ENCODE measurements around the gene RAD54L. TPM values are rescaled to one million over a fixed set of nuclear protein-coding genes. Genes with fewer than 3 reads are reported as not detected.
"Not testable (repeated sequence)": the region's sequence is repeated elsewhere in the genome, so short reads cannot be mapped to it uniquely, and the experiment has no call there.

RAD54L gene
- total RNA-seq, 1 experiment from 2014 or later = 20.6 TPM

DNA sequence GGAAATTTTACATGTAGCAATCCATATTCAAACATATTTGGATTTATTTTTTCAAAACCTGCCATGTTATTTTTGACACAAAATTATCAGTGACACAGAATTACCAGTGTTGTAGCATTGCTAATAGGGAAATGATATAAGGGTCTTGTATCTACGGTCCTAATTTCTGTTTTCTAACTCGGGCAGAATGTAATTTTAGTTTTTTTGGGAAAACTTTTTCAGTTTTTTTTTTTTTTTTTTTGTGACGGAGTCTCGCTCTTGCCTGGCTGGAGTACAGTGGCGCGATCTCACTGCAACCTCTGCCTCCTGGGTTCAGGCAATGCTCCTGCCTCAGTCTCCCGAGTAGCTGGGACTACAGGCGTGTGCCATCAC, 58.6 kb downstream of the RAD54L start:
- no peak for DNase-seq (ENCODE audit: low spot score)
- in situ Hi-C loops (cut with HindIII; ENCODE audit: low sequenced_read_pairs) = no loop called here

DNA sequence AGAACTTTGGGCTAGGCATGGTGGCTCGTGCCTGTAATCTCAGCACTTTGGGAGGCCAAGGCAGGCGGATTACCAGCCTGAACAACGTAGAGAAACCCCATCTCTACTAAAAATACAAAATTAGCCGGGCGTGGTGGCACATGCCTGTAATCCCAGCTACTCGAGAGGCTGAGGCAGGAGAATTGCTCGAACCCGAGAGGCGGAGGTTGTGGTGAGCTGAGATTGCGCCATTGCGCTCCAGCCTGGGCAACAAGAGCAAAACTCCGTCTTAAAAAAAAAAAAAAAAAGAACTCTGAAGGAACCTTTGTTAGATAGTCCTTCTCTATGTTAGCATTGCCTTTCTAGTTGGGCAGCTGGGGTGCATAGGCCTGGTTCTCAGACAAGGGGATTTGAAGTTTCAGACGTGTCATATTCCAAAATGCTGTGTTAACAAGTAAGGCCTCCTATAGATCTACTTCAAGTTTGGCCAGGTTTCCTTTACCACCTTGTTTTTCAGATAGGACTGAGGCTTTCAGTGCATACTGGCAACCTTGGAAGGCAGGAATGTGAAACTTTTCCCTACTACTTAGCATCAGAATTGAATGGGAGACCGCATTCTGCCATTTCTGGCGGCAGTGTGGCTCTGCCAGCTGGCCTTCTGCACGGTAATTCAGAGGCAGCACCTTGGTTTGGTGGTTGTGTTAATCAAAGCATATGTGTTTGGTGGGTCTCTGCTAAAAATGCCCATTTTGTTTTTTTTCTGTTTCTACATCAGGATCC, 62.0 kb downstream of the RAD54L start:
- in situ Hi-C loops (cut with HindIII; ENCODE audit: low sequenced_read_pairs) = no loop called here

DNA sequence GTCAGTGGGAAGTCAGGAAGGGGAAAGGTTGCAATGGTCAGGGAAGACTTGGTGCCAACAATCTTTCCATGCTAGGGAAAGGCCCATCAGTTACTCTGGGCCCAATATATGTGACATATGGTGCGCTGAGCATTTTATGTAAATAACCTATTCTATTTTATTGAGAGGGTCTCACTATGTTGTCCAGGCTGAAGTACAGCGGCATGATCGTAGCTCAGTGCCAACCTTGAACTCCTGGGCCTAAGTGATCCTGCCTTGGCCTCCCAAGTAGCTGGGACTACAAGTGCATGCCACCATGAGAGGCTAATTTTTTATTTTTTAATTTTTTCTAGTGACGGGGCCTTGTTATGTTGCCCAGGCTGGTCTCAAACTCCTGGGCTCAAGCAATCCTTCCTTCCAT, 62.8 kb downstream of the RAD54L start:
- in situ Hi-C loops (cut with HindIII; ENCODE audit: low sequenced_read_pairs) = no loop called here
- no peak for DNase-seq (ENCODE audit: low spot score)

More for the DNA sequence above, 62.0 kb downstream of the RAD54L start:
- no peak for DNase-seq (ENCODE audit: low spot score)

GRCh38 chr1:46315669-46316403, 68.3 kb downstream of the RAD54L start:
- no peak for DNase-seq (ENCODE audit: low spot score)
- in situ Hi-C loops (cut with HindIII; ENCODE audit: low sequenced_read_pairs) = no loop called here

- DNase-seq (ENCODE audit: low spot score) = no peak
- in situ Hi-C loops (cut with HindIII; ENCODE audit: low sequenced_read_pairs) = no loop called here
Measured at GRCh38 chr1:46317323-46317722, 69.8 kb downstream of the RAD54L start.

GRCh38 chr1:46319301-46319700, 71.7 kb downstream of the RAD54L start:
- DNase-seq (ENCODE audit: low spot score); in situ Hi-C loops (cut with HindIII; ENCODE audit: low sequenced_read_pairs): not testable (repeated sequence)

DNA sequence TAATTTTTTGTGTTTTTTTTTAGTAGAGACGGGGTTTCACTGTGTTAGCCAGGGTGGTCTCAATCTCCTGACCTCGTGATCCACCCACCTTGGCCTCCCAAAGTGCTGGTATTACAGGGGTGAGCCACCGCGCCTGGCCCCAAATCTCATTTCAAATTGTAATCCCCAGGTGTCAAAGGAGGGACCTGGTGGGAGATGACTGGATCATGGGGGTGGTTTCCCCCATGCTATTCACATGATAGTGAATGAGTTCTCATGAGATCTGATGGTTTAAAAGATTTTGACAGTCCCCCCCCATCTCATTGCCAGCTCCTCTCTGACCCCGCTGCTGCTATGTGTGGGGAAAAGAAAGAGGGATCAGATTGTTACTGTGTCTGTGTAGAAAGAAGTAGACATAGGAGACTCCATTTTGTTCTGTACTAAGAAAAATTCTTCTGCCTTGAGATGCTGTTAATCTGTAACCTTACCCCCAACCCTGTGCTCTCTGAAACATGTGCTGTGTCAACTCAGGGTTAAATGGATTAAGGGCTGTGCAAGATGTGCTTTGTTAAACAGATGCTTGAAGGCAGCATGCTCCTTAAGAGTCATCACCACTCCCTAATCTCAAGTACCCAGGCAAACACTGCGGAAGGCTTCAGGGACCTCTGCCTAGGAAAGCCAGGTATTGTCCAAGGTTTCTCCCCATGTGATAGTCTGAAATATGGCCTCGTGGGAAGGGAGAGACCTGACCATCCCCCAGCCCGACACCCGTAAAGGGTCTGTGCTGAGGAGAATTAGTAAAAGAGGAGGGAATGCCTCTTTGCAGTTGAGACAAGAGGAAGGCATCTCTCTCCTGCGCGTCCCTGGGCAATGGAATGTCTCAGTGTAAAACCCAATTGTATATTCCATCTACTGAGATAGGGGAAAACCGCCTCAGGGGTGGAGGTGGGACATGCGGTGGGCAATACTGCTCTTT, 72.7 kb downstream of the RAD54L start:
- in situ Hi-C loops (cut with HindIII; ENCODE audit: low sequenced_read_pairs); DNase-seq (ENCODE audit: low spot score): not testable (repeated sequence)

GRCh38 chr1:46322191-46322590, 74.6 kb downstream of the RAD54L start:
- in situ Hi-C loops (cut with HindIII; ENCODE audit: low sequenced_read_pairs); DNase-seq (ENCODE audit: low spot score): not testable (repeated sequence)

DNA sequence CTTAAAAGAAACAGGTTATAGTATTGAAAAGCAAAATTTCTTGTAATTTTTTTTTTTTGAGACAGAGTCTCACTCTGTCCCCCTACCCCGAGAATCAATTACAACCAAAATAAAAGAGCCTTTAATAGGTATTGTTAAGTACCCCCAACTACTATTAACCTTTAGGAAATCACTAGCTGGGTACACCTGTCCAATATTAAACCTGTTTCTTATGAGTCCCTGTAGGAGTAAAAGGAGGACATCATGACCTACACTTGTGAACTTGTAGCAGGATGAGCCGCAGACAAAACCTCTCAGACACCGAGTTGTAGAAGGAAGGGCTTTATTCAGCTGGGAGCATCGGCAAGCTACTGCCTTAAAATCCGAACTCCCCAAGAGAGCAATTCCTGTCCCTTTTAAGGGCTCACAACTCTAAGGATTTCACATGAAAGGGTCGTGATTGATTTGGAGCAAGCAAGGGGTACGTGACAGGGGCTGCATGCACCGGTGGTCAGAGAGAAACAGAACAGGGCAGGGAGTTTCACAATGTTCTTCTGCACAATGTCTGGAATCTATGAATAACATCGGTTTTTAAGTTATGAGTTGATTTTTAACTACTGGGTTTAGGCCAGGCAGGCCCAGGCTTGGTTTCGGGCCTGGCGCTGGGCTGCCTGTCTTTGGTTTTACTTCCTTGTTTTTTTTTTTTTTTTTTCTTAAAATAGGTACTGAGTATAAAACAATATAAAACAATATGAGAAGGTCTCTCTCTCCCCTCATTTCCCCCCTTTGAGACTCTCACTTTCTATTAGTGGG, 77.9 kb downstream of the RAD54L start:
- in situ Hi-C loops (cut with HindIII; ENCODE audit: low sequenced_read_pairs); DNase-seq (ENCODE audit: low spot score): not testable (repeated sequence)

Other genes with a start within 250 kb of the RAD54L start
- gene PIK3R3, start 115.1 kb upstream of the RAD54L start, total RNA-seq (2014; rRNA removed; shearing (Covaris generic)) = 14.3 and 15.8 TPM in 2 replicates
- 5.9 TPM in 1 of 2 replicates, not detected in the other for gene TSPAN1, start 72.7 kb upstream of the RAD54L start, total RNA-seq (2014; rRNA removed; shearing (Covaris generic))
- gene P3R3URF, start 71.3 kb upstream of the RAD54L start, total RNA-seq (2014; rRNA removed; shearing (Covaris generic)) = not detected in 2 replicates
- 78.6 and 118 TPM in 2 replicates for gene POMGNT1, start 49.3 kb upstream of the RAD54L start, total RNA-seq (2014; rRNA removed; shearing (Covaris generic))
- 6.0 and 7.8 TPM in 2 replicates for gene LURAP1, start 44.4 kb upstream of the RAD54L start, total RNA-seq (2014; rRNA removed; shearing (Covaris generic))
- gene LRRC41, start 55.9 kb downstream of the RAD54L start, total RNA-seq (2014; rRNA removed; shearing (Covaris generic)) = 99.1 and 119 TPM in 2 replicates
- gene UQCRH, start 55.9 kb downstream of the RAD54L start, total RNA-seq (2014; rRNA removed; shearing (Covaris generic)) = 782 and 965 TPM in 2 replicates
- gene NSUN4, start 93.0 kb downstream of the RAD54L start, total RNA-seq (2014; rRNA removed; shearing (Covaris generic)) = 14.6 and 20.9 TPM in 2 replicates
- 0.43 TPM in 1 of 2 replicates, not detected in the other for gene FAAH, start 146.6 kb downstream of the RAD54L start, total RNA-seq (2014; rRNA removed; shearing (Covaris generic))
- 0.20 and 1.0 TPM in 2 replicates for gene DMBX1, start 242.1 kb downstream of the RAD54L start, total RNA-seq (2014; rRNA removed; shearing (Covaris generic))